IMR-90 (cell line): ENCODE measurements around the gene STAM2. TPM values are rescaled to one million over a fixed set of nuclear protein-coding genes. Genes with fewer than 3 reads are reported as not detected.

ENCODE experiments used
- ATAC-seq: fragments of 200-7000 bp; cut with Tn5 transposase; 2 replicates; pipeline ENCODE4 v1.9.1; 2020; ENCODE audit warnings: low read depth, mild to moderate bottlenecking, moderate library complexity
- BruUV-seq: library from RNA; stranded (reverse); fragments of 400-500 nt; replicated peaks from 2 replicates; lab custom pipeline; 2021; lab: Mats Ljungman, UMichigan
- CTCF ChIA-PET: fragments of 300-600 bp; formaldehyde crosslinking; extraction: SDS; loops from one replicate; lab custom pipeline; 2021; ENCODE audit warnings: antibody characterized with exemption; lab: Yijun Ruan, JAX
- POLR2A ChIA-PET: fragments of 300-600 bp; sonication (Branson Sonifier 250); formaldehyde crosslinking; loops from one replicate; lab custom pipeline; 2022; ENCODE audit warnings: antibody characterized with exemption; ENCODE audit not compliant: unreplicated experiment; lab: Charles Lee
- DNase-seq: peaks from one replicate; pipeline ENCODE4 v3.0.0; 2013
- H2AFZ ChIP-seq: replicated peaks from 2 replicates; pipeline ENCODE3; 2013; ENCODE audit warnings: low read length, mild to moderate bottlenecking; ENCODE audit not compliant: poor library complexity
- H2AK5ac ChIP-seq: 2 replicates; pipeline ENCODE4 v1.6.1; 2013; ENCODE audit warnings: low read depth, low read length, inconsistent platforms
- H2AK9ac ChIP-seq: replicated peaks from 2 replicates; pipeline ENCODE3; 2013; ENCODE audit warnings: mild to moderate bottlenecking, low read depth, low read length, moderate library complexity; ENCODE audit not compliant: poor library complexity
- H2BK120ac ChIP-seq: 2 replicates; pipeline ENCODE4 v1.6.1; 2013; ENCODE audit warnings: low read depth, low read length, inconsistent platforms
- H2BK15ac ChIP-seq: 3 replicates; pipeline ENCODE4 v1.6.1; 2013; ENCODE audit warnings: low read depth, low read length, inconsistent platforms
- H2BK20ac ChIP-seq: 2 replicates; pipeline ENCODE4 v1.6.1; 2013; ENCODE audit warnings: low read depth, mild to moderate bottlenecking, inconsistent platforms, low read length, moderate library complexity
- H2BK5ac ChIP-seq: 2 replicates; pipeline ENCODE4 v1.6.1; 2013; ENCODE audit warnings: mild to moderate bottlenecking, low read depth, low read length, inconsistent platforms; ENCODE audit not compliant: poor library complexity, severe bottlenecking
- H3K14ac ChIP-seq: replicated peaks from 2 replicates; pipeline ENCODE4 v1.6.1; 2013; ENCODE audit warnings: low read depth, low read length, inconsistent platforms
- H3K18ac ChIP-seq: 2 replicates; pipeline ENCODE4 v1.6.1; 2013; ENCODE audit warnings: low read depth, low read length, control low read depth
- H3K23ac ChIP-seq: 2 replicates; pipeline ENCODE4 v1.6.1; 2013; ENCODE audit warnings: low read depth, low read length, inconsistent platforms
- H3K27ac ChIP-seq: 2 replicates; pipeline ENCODE4 v1.5.1; 2013; ENCODE audit warnings: mild to moderate bottlenecking, control low read depth, low read length; ENCODE audit not compliant: insufficient read depth
- H3K27me3 ChIP-seq: 2 replicates; pipeline ENCODE4 v1.6.1; 2013; ENCODE audit warnings: low read length; ENCODE audit not compliant: control insufficient read depth, insufficient read depth
- H3K36me3 ChIP-seq: 2 replicates; pipeline ENCODE4 v1.6.1; 2013; ENCODE audit warnings: low read length, mixed read lengths; ENCODE audit not compliant: control insufficient read depth, insufficient read depth
- H3K4ac ChIP-seq: 2 replicates; pipeline ENCODE4 v1.6.1; 2013; ENCODE audit warnings: low read depth, low read length, inconsistent platforms
- H3K4me1 ChIP-seq: 2 replicates; pipeline ENCODE4 v1.6.1; 2013; ENCODE audit warnings: low read length, mixed read lengths; ENCODE audit not compliant: control insufficient read depth, insufficient read depth
- H3K4me2 ChIP-seq: 2 replicates; pipeline ENCODE4 v1.6.1; 2013; ENCODE audit warnings: low read depth, mild to moderate bottlenecking, control low read depth, low read length, moderate library complexity
- H3K4me3 ChIP-seq: 2 replicates; pipeline ENCODE4 v1.5.1; 2013; ENCODE audit warnings: low read depth, mild to moderate bottlenecking, control low read depth, low read length, moderate library complexity; ENCODE audit not compliant: insufficient read depth
- H3K56ac ChIP-seq: 2 replicates; pipeline ENCODE4 v1.6.1; 2013; ENCODE audit warnings: low read length, inconsistent platforms; ENCODE audit not compliant: insufficient read depth; ENCODE audit errors: extremely low read depth
- H3K79me1 ChIP-seq, 2 experiments: 2 replicates each; pipeline ENCODE4 v1.6.1; 2013; ENCODE audit warnings: low read length in 2 of 2, inconsistent platforms in 1 of 2, low read depth in 1 of 2
- H3K9ac ChIP-seq: 2 replicates; pipeline ENCODE4 v1.6.1; 2013; ENCODE audit warnings: low read depth, low read length, control low read depth
- H3K9me1 ChIP-seq: 2 replicates; pipeline ENCODE4 v1.6.1; 2013; ENCODE audit warnings: low read length, inconsistent platforms; ENCODE audit not compliant: insufficient read depth
- H3K9me3 ChIP-seq: 2 replicates; pipeline ENCODE4 v1.6.1; 2013; ENCODE audit warnings: low read length; ENCODE audit not compliant: control insufficient read depth, insufficient read depth
- H4K20me1 ChIP-seq: 2 replicates; pipeline ENCODE4 v1.6.1; 2013; ENCODE audit warnings: low read length, inconsistent platforms; ENCODE audit not compliant: insufficient read depth
- H4K5ac ChIP-seq: 2 replicates; pipeline ENCODE4 v1.6.1; 2013; ENCODE audit warnings: mild to moderate bottlenecking, low read depth, low read length, control low read depth
- H4K8ac ChIP-seq, 2 experiments: 2 replicates each; pipeline ENCODE4 v1.6.1; 2013; ENCODE audit warnings: low read depth in 2 of 2, low read length in 2 of 2, control low read depth in 1 of 2, inconsistent platforms in 1 of 2
- H4K91ac ChIP-seq: 2 replicates; pipeline ENCODE4 v1.6.1; 2013; ENCODE audit warnings: low read depth, low read length, inconsistent platforms; ENCODE audit not compliant: insufficient read depth
- CEBPB ChIP-seq: IDR thresholded peaks from 2 replicates; pipeline ENCODE4 v1.6.1; 2012; ENCODE audit warnings: low read depth, low read length, improper control_type of control experiment
- CHD1 ChIP-seq: IDR thresholded peaks from 2 replicates; pipeline ENCODE4 v1.6.1; 2012; ENCODE audit warnings: low read depth, low read length, improper control_type of control experiment
- FOS ChIP-seq: fragments of 150-350 bp; IDR thresholded peaks from 2 replicates; pipeline ENCODE4 v1.6.1; 2016; ENCODE audit warnings: low read depth, low read length
- MAFK ChIP-seq: IDR thresholded peaks from 2 replicates; pipeline ENCODE4 v1.6.1; 2012; ENCODE audit warnings: low read depth, low read length, improper control_type of control experiment
- MAZ ChIP-seq: IDR thresholded peaks from 2 replicates; pipeline ENCODE4 v1.6.1; 2012; ENCODE audit warnings: low read depth, mild to moderate bottlenecking, low read length, improper control_type of control experiment, moderate library complexity, borderline replicate concordance
- MXI1 ChIP-seq: IDR thresholded peaks from 2 replicates; pipeline ENCODE4 v1.6.1; 2012; ENCODE audit warnings: low read depth, mild to moderate bottlenecking, low read length, moderate library complexity, borderline replicate concordance
- POLR2A ChIP-seq: IDR thresholded peaks from 2 replicates; pipeline ENCODE4 v1.6.1; 2012; ENCODE audit warnings: mild to moderate bottlenecking, low read depth, low read length
- RAD21 ChIP-seq: IDR thresholded peaks from 2 replicates; pipeline ENCODE4 v1.6.1; 2012; ENCODE audit warnings: low read length, improper control_type of control experiment
- RCOR1 ChIP-seq: IDR thresholded peaks from 2 replicates; pipeline ENCODE4 v1.6.1; 2012; ENCODE audit warnings: mild to moderate bottlenecking, low read length, improper control_type of control experiment; ENCODE audit not compliant: insufficient replicate concordance
- RFX5 ChIP-seq: IDR thresholded peaks from 2 replicates; pipeline ENCODE4 v1.8.0; 2012; ENCODE audit warnings: low read depth, mild to moderate bottlenecking, low read length, moderate library complexity
- WGBS, 2 experiments: methylation state at CpG; one replicate each; pipeline versions ENCODE4 v1.1.5 to v1.1.7; 2013; ENCODE audit warnings: missing lambda C conversion rate in 2 of 2; ENCODE audit not compliant: insufficient read length in 1 of 2; ENCODE audit errors: extremely low coverage in 2 of 2; 5-methylcytosine and 5-hydroxymethylcytosine counted together
- dilution Hi-C: fragments of 300-500 bp; cut with HindIII; formaldehyde crosslinking; loops from one replicate; pipeline ENCODE4 v1.14.3; 2018; ENCODE audit warnings: low sequenced_read_pairs; ENCODE audit not compliant: unreplicated experiment
- in situ Hi-C: fragments of 300-500 bp; cut with MboI; formaldehyde crosslinking; loops from 3 replicates; pipeline ENCODE4 v1.14.3; 2019; ENCODE audit warnings: low sequenced_read_pairs, inconsistent platforms, mixed read lengths
- intact Hi-C: fragments of 100-400 bp; cut with micrococcal nuclease; formaldehyde crosslinking; loops from 2 replicates; pipeline ENCODE4 v1.10.0; 2022
- polyA plus RNA-seq, 3 experiments: library from polyadenylated mRNA; depleted of rRNA; stranded (reverse); fragments of >200 nt; gene quantifications; 2 replicates each; pipeline ENCODE4 v1.2.3, GENCODE V29; 2012; ENCODE audit warnings: low replicate concordance in 1 of 3
- total RNA-seq: library from RNA; depleted of rRNA; stranded (reverse); fragments of >200 nt; gene quantifications from 2 replicates; pipeline ENCODE4 v1.2.3, GENCODE V29; 2012
- TF ChIP-seq, protein P1 (sequence below): fragments of 150-350 bp; IDR thresholded peaks from 2 replicates; pipeline ENCODE4 v1.6.1; 2016; ENCODE audit warnings: low read depth, mild to moderate bottlenecking, low read length, moderate library complexity, borderline replicate concordance
- TF ChIP-seq, protein P2 (sequence below): fragments of 150-350 bp; IDR thresholded peaks from 2 replicates; pipeline ENCODE4 v1.6.1; 2017; ENCODE audit warnings: mild to moderate bottlenecking, antibody characterized with exemption, low read length, low read depth
- TF ChIP-seq, protein P3 (sequence below): conservative IDR thresholded peaks from 2 replicates; pipeline ENCODE4 v1.5.1; 2012; ENCODE audit warnings: mild to moderate bottlenecking, low read depth, low read length, improper control_type of control experiment

Gene STAM2
- total and polyA plus RNA-seq, 2 of the 4 experiments (the other 2 are of a cell fraction) = 12.5 to 29.2 TPM

DNA sequence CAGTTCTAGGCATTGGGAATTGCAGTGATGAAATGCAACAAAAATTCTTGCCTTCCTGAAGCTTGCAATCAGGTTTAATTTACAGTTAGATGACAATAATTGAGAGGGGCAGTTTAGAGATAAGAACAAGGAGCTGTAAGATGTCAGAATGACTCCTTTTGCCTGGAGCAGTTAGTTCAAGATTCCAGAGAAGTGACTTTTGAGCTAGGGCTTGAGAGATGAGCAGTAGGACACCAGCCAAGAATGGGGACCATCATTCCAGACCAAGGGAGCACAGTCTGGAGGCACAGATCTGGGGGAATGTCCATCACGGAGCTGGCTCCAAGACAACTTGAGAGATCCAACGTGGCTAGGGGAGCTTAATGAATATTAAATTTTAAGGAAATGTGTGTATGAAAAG lies 103.6 kb downstream of the STAM2 start:
- no peak overlapping the region for H3K56ac ChIP-seq
- ChIA-PET POLR2A (no interaction called here), CTCF (no interaction called here)
- no CpG with 5 or more reads among the region's 2 CpGs for WGBS, 2 experiments
- no peak overlapping the region for H4K8ac ChIP-seq
- in situ Hi-C loops (no loop called here), intact Hi-C loops (no loop called here), dilution Hi-C loops (no loop called here)
- H2BK15ac ChIP-seq = no peak overlapping the region
- DNase-seq (no peak), ATAC-seq (no peak)
- no peaks in the 10 kb centered on the region for H3K9me3 ChIP-seq
- no peak overlapping the region for H2AK5ac ChIP-seq
- no peaks in the 10 kb centered on the region for H4K20me1 ChIP-seq
- no peak overlapping the region for H4K91ac ChIP-seq
- H3K4me3 ChIP-seq = no peak overlapping the region
- no peak for TF ChIP-seq RAD21
- no peak for TF ChIP-seq MXI1
- TF ChIP-seq RCOR1 = no peak
- no peak for TF ChIP-seq CHD1
- no peak for TF ChIP-seq CEBPB
- TF ChIP-seq POLR2A = no peak
- TF ChIP-seq, protein P1, sequence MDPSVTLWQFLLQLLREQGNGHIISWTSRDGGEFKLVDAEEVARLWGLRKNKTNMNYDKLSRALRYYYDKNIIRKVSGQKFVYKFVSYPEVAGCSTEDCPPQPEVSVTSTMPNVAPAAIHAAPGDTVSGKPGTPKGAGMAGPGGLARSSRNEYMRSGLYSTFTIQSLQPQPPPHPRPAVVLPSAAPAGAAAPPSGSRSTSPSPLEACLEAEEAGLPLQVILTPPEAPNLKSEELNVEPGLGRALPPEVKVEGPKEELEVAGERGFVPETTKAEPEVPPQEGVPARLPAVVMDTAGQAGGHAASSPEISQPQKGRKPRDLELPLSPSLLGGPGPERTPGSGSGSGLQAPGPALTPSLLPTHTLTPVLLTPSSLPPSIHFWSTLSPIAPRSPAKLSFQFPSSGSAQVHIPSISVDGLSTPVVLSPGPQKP = no peak
- TF ChIP-seq MAFK = no peak
- TF ChIP-seq, protein P2, sequence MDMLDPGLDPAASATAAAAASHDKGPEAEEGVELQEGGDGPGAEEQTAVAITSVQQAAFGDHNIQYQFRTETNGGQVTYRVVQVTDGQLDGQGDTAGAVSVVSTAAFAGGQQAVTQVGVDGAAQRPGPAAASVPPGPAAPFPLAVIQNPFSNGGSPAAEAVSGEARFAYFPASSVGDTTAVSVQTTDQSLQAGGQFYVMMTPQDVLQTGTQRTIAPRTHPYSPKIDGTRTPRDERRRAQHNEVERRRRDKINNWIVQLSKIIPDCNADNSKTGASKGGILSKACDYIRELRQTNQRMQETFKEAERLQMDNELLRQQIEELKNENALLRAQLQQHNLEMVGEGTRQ = no peak
- TF ChIP-seq RFX5 = no peak
- TF ChIP-seq MAZ = no peak
- no peak for TF ChIP-seq FOS
- TF ChIP-seq, protein P3, sequence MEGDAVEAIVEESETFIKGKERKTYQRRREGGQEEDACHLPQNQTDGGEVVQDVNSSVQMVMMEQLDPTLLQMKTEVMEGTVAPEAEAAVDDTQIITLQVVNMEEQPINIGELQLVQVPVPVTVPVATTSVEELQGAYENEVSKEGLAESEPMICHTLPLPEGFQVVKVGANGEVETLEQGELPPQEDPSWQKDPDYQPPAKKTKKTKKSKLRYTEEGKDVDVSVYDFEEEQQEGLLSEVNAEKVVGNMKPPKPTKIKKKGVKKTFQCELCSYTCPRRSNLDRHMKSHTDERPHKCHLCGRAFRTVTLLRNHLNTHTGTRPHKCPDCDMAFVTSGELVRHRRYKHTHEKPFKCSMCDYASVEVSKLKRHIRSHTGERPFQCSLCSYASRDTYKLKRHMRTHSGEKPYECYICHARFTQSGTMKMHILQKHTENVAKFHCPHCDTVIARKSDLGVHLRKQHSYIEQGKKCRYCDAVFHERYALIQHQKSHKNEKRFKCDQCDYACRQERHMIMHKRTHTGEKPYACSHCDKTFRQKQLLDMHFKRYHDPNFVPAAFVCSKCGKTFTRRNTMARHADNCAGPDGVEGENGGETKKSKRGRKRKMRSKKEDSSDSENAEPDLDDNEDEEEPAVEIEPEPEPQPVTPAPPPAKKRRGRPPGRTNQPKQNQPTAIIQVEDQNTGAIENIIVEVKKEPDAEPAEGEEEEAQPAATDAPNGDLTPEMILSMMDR = no peak
- no peaks in the 10 kb centered on the region for H3K79me1 ChIP-seq
- H2BK120ac ChIP-seq = no peak overlapping the region
- H3K4ac ChIP-seq = no peak overlapping the region
- no TSS peak for BruUV-seq
- H3K27me3 ChIP-seq = no peaks in the 10 kb centered on the region; the same call in none of the 2 replicates
- peaks cover 3% of the 10 kb centered on the region; the same call in 1 of the 2 replicates for H3K9me1 ChIP-seq
- H3K4me1 ChIP-seq = no peaks in the 10 kb centered on the region
- no peak overlapping the region for H3K18ac ChIP-seq
- no peak overlapping the region for H2AK9ac ChIP-seq
- H3K36me3 ChIP-seq = no peaks in the 10 kb centered on the region
- H3K27ac ChIP-seq = no peak overlapping the region
- no peak overlapping the region for H3K14ac ChIP-seq
- H3K9ac ChIP-seq = no peak overlapping the region
- no peak overlapping the region for H3K23ac ChIP-seq
- no peak overlapping the region for H3K4me2 ChIP-seq
- H2BK20ac ChIP-seq = no peak overlapping the region
- H2BK5ac ChIP-seq = no peak overlapping the region
- H4K5ac ChIP-seq = no peak overlapping the region
- H2AFZ ChIP-seq = no peak overlapping the region
